Right lung (tissue), 5 donors: ENCODE results near the gene NDUFAF8. TPM values are rescaled to one million over a fixed set of nuclear protein-coding genes. Genes with fewer than 3 reads are reported as not detected.

Experiments used
- DNase-seq, 2 donors: peaks; one replicate each; pipeline ENCODE4 v3.0.0-alpha.2; 2013
- polyA plus RNA-seq, 5 donors: library from polyadenylated mRNA; unstranded; fragments of 120-200 nt; gene quantifications; one replicate each; pipeline versions ENCODE4 v1.2.1 to v1.2.3, GENCODE V29; 2013; ENCODE audit warnings: inconsistent platforms in 1 of 5, low replicate concordance in 1 of 5; ENCODE audit not compliant: insufficient read length in 5 of 5, insufficient read depth in 1 of 5

Gene NDUFAF8
- polyA plus RNA-seq, 5 donors = 37.7 to 56.8 (median 41.3) TPM

DNA sequence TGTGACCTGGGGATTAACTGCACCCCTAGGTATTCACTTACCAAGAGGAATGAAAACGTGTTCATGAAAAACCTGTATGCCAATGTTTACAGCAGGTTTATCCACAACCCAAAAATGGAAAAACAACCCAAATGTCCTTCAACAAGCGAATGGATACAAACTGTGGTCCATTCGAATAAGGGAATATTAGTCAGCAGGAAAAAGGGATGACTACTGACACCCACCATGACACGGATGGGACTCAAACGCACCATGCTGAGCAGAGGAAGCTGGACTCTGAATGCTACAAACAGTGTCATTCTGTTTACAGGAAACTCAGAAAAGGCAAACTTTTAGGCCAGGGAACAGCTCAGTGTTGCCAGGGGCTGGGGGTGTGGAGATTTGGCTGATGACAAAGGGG is 51.1 kb downstream of the NDUFAF8 start:
- no peak for DNase-seq

Other genes starting within 250 kb of the NDUFAF8 start
- 10 to 100 TPM; 24.2 to 30.9 (median 27.6) TPM for gene CHMP6, start 247.5 kb upstream of the NDUFAF8 start, polyA plus RNA-seq
- gene BAIAP2, start 204.2 kb upstream of the NDUFAF8 start, polyA plus RNA-seq = 10 to 100 TPM; 32.0 to 57.6 (median 48.4) TPM
- gene PVALEF, start 73.8 kb upstream of the NDUFAF8 start, polyA plus RNA-seq = under 1 TPM in 3 of 5 donors, not detected in 2; 0.13 to 0.35 (median 0.23) TPM
- gene AATK, start 73.1 kb upstream of the NDUFAF8 start, polyA plus RNA-seq = 10 to 100 TPM in 4 of 5 donors, 1 to 10 TPM in 1; 8.9 to 27.2 (median 16.6) TPM
- gene CEP131, start 16.4 kb upstream of the NDUFAF8 start, polyA plus RNA-seq = 10 to 100 TPM; 11.4 to 24.8 (median 14.5) TPM
- 10 to 100 TPM; 12.7 to 29.0 (median 18.3) TPM for gene TEPSIN, start 263 bp upstream of the NDUFAF8 start, polyA plus RNA-seq
- gene SLC38A10, start 56.0 kb downstream of the NDUFAF8 start, polyA plus RNA-seq = 10 to 100 TPM; 45.3 to 93.6 (median 52.3) TPM
- 10 to 100 TPM; 14.1 to 27.2 (median 20.0) TPM for gene BAHCC1, start 156.1 kb downstream of the NDUFAF8 start, polyA plus RNA-seq